AG09309 (cell line): ENCODE data around the gene GALNT8.

Experiments
- DNase-seq: peaks from one replicate; pipeline ENCODE4 v3.0.0-alpha.2; 2010; ENCODE audit warnings: low read depth
- H3K4me3 ChIP-seq: 2 replicates; pipeline ENCODE4 v1.5.1; 2011; ENCODE audit warnings: mild to moderate bottlenecking, low read depth, low read length, moderate library complexity; ENCODE audit not compliant: control insufficient read depth
- CTCF ChIP-seq: IDR thresholded peaks from 2 replicates; pipeline ENCODE4 v1.5.1; 2011; ENCODE audit warnings: mild to moderate bottlenecking, low read depth, low read length, inconsistent platforms; ENCODE audit not compliant: insufficient read depth, control insufficient read depth; ENCODE audit errors: missing control alignments

Gene GALNT8

GRCh38 chr12:4767186-4767585, 47.0 kb downstream of the GALNT8 start:
- no peak for DNase-seq
- no peak for TF ChIP-seq CTCF
- H3K4me3 ChIP-seq = no peak overlapping the region

- no peak for TF ChIP-seq CTCF
- H3K4me3 ChIP-seq = no peak overlapping the region
- no peak for DNase-seq
These were observed 48.1 kb downstream of the GALNT8 start for GRCh38 chr12:4768341-4768740.

- TF ChIP-seq CTCF = no peak
- H3K4me3 ChIP-seq = no peak overlapping the region
- no peak for DNase-seq
These were observed 48.9 kb downstream of the GALNT8 start for GRCh38 chr12:4769073-4769472.

- no peak for TF ChIP-seq CTCF
- DNase-seq = no peak
- H3K4me3 ChIP-seq = no peak overlapping the region
These were observed 51.2 kb downstream of the GALNT8 start for GRCh38 chr12:4771172-4771959.

- no peak for TF ChIP-seq CTCF
- DNase-seq = no peak
- no peak overlapping the region for H3K4me3 ChIP-seq
These were observed 51.9 kb downstream of the GALNT8 start for GRCh38 chr12:4771960-4772566.

- no peak for TF ChIP-seq CTCF
- H3K4me3 ChIP-seq = no peak overlapping the region
- no peak for DNase-seq
These were observed 55.7 kb downstream of the GALNT8 start for GRCh38 chr12:4775936-4776335.
